ENCODE data around the gene FOXL3.

GRCh38 chr7:339696-340095 lies 49.7 kb downstream of the FOXL3 start:
- TF ChIP-seq CTCF (IDR thresholded peaks at IDR 0.05): no peak
- no peak for TF ChIP-seq POLR2A (IDR thresholded peaks at IDR 0.05)

All from testis (tissue), 2 donors.